Activated naive CD4-positive, alpha-beta T cell treated with anti-CD3 and anti-CD28 coated beads, Interleukin-2, amount 50 U/mL, for 72 hours (primary cell): ENCODE measurements around the gene ZKSCAN2. TPM values are rescaled to one million over a fixed set of nuclear protein-coding genes. Genes with fewer than 3 reads are reported as not detected.

ENCODE experiments used
- ATAC-seq, 2 donors: fragments of 150-1000 bp; cut with Tn5 transposase; 2 replicates each; pipeline ENCODE4 v1.10.0; 2021; ENCODE audit warnings: mild to moderate bottlenecking in 2 of 2, moderate library complexity in 2 of 2
- DNase-seq, 2 donors: peaks; one replicate each; pipeline ENCODE4 v3.0.0; 2021 to 2022; ENCODE audit warnings: low spot score in 2 of 2
- H3K27ac Mint-ChIP-seq, 2 donors: one replicate each; pipeline ENCODE4 v1.8.0; 2022; ENCODE audit warnings: mild to moderate bottlenecking in 2 of 2, mixed read lengths in 2 of 2
- H3K36me3 Mint-ChIP-seq, 2 donors: one replicate each; pipeline ENCODE4 v1.8.0; 2022; ENCODE audit warnings: mixed read lengths in 2 of 2
- H3K9me3 Mint-ChIP-seq, 2 donors: one replicate each; pipeline ENCODE4 v1.8.0; 2022; ENCODE audit warnings: mixed read lengths in 2 of 2
- total RNA-seq, 2 donors: library from RNA; stranded (reverse); gene quantifications; one replicate each; pipeline ENCODE4 v1.2.3, GENCODE V29; 2022

The ZKSCAN2 gene
- 1 to 10 TPM; 3.3 to 5.6 TPM for total RNA-seq

DNA sequence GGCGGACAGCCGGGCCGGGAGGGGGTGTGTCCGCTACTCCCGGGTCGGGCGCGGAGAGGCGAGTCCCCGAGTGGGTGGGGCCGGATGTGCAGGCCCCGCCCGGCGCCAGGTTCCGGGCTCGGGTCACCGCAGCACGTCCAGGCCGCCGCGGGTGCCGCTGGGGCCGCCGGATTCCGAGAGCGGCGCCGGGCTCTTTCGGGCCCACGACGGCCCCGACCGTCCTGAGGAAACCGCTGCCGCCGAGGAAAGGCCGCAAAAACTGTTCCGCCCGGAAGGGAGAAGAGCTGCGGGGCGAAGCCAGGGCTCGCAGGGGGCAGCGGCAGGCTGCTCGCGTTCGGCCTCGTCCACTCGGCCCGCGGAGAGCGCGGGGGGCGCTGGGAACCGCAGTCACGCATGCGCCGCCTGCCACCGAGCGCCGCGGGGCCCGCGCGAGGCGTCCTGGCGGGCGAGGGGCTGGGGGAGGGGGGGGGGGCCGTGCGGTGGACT is at the start of gene ZKSCAN2:
TSS of gene ZKSCAN2 (minus strand) at position 376 of the 486 bp plus-strand sequence. CDS start 718 bp downstream, outside the sequence.
- Mint-ChIP-seq H3K9me3 (no peaks in the 10 kb centered on the region), H3K36me3 (peaks cover 25% of the 10 kb centered on the region in 2 donors), H3K27ac (peak within 1 kb of the TSS; percentile 95 to 98)
- peak; percentile 84 to 88 for ATAC-seq
- DNase-seq = peak; percentile 87 to 91

- Mint-ChIP-seq H3K27ac (no peak overlapping the region), H3K9me3 (no peaks in the 10 kb centered on the region), H3K36me3 (no peaks in the 10 kb centered on the region)
- ATAC-seq (no peak), DNase-seq (no peak)
Observed at GRCh38 chr16:25299792-25300590, 42.3 kb upstream of the ZKSCAN2 start.

DNA sequence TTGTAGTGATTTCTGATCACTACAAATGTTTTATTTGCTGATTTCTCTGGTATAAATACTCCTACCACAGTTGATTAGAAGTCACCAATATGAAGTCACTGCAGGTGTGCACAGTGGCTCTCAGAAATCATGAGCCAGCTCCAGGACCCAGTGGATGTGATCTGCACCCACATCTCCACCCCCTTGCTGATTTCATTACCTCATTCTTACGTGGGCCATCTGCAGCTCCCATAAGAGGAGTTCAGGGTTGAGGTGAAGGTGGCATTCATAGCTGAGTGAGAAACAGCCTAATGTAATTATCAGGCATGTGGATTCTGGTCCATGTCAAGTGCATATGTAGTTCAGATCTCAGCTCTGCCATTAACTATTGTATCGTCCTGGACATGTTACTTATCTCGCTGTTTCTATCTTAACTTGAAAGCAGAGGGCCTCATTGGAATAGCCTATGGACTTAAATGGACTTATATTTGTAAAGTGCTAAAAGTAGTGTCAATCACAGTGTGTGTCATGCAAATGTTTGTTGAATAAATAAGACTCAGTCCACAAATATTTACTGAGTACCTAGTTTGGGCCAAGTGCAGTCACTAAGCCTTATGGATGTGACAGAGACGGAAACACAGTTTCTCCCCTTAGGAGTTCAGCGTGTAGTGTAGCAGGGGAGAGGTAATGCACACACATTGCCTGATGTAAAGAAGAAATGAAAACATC is 40.7 kb upstream of the ZKSCAN2 start:
- no peaks in the 10 kb centered on the region for H3K9me3 Mint-ChIP-seq
- DNase-seq (no peak), ATAC-seq (no peak)
- H3K36me3 Mint-ChIP-seq = no peaks in the 10 kb centered on the region
- H3K27ac Mint-ChIP-seq = no peak overlapping the region

- ATAC-seq (no peak), DNase-seq (no peak)
- no peaks in the 10 kb centered on the region for H3K9me3 Mint-ChIP-seq
- no peaks in the 10 kb centered on the region for H3K36me3 Mint-ChIP-seq
- no peak overlapping the region for H3K27ac Mint-ChIP-seq
Observed at GRCh38 chr16:25297151-25297787, 39.6 kb upstream of the ZKSCAN2 start.

DNA sequence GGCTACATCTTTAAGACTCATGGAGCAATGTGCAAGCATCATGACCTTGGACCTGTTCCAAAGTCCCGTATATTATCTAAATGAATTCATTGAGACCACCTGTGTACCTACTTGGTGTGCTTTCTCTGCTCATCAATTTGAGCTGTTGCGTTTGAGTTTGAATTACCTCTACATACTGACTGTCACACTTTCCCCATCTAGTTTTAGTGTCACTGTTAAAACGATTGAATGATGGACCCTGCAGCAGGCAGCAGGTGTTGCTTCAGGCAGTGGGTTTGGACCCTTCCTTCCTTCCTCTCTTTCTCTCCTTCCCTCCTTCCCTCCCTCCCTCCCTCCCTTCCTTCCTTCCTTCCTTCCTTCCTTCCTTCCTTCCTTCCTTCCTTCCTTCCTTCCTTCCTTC is 33.9 kb upstream of the ZKSCAN2 start:
- DNase-seq (no peak), ATAC-seq (no peak)
- Mint-ChIP-seq H3K36me3 (no peaks in the 10 kb centered on the region), H3K9me3 (no peaks in the 10 kb centered on the region), H3K27ac (no peak overlapping the region)

DNA sequence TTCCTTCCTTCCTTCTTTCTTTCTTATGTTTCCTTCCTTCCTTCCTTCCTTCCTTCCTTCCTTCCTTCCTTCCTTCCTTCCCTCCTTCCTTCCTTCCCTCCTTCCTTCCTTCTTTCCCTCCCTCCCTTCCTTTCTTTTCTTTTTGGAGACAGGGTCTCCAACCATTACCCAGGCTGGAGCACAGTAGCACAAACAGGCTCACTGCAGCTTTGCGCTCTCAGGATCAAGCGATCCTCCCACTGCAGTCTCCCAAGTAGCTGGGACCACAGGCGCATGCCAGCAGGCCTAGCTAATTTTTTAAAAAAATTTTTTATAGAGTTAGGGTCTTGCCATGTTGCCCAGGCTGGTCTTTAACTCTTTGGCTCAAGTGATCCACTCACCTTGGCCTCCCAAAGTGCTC is 31.8 kb upstream of the ZKSCAN2 start:
- no peak for ATAC-seq
- H3K27ac Mint-ChIP-seq = no peak overlapping the region
- no peak for DNase-seq
- peaks cover 0 to 4% of the 10 kb centered on the region in 2 donors for H3K9me3 Mint-ChIP-seq
- peaks cover 0 to 4% of the 10 kb centered on the region in 2 donors for H3K36me3 Mint-ChIP-seq

DNA sequence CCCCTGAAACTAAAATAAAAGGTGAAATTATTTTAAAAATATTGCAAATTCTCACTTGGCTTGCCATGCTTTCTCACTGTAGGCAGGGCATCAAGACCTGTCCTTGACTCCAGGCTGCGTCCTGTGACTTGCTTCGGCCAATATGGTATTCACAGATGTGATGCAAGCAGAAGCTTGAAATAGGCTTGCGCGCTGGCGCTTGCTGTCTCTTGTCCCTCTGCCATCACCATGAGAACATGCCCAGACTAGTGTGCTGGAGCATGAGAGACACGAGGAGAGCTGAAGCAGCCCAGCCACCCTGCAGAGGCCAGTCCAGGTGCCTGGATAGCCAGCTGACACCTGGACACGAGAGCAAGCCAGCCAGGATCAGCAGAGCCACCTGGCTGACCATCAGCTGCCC is 21.8 kb upstream of the ZKSCAN2 start:
- no peaks in the 10 kb centered on the region for H3K9me3 Mint-ChIP-seq
- peaks cover 0 to 7% of the 10 kb centered on the region in 2 donors for H3K36me3 Mint-ChIP-seq
- no peak for ATAC-seq
- no peak for DNase-seq
- no peak overlapping the region for H3K27ac Mint-ChIP-seq

GRCh38 chr16:25271421-25271820 is 13.8 kb upstream of the ZKSCAN2 start:
- Mint-ChIP-seq H3K27ac (no peak overlapping the region), H3K9me3 (peaks cover 0 to 4% of the 10 kb centered on the region in 2 donors), H3K36me3 (peaks cover 0 to 11% of the 10 kb centered on the region in 2 donors)
- DNase-seq (no peak), ATAC-seq (no peak)

- Mint-ChIP-seq H3K36me3 (peaks cover 6 to 20% of the 10 kb centered on the region in 2 donors), H3K9me3 (peaks cover 0 to 4% of the 10 kb centered on the region in 2 donors), H3K27ac (no peak overlapping the region)
- no peak for ATAC-seq
- no peak for DNase-seq
Observed at GRCh38 chr16:25270577-25270976, 12.9 kb upstream of the ZKSCAN2 start.

GRCh38 chr16:25269879-25270278 is 12.2 kb upstream of the ZKSCAN2 start:
- H3K27ac Mint-ChIP-seq = peak overlapping the region in 1 of 2 donors; percentile 59
- ATAC-seq = no peak

DNA sequence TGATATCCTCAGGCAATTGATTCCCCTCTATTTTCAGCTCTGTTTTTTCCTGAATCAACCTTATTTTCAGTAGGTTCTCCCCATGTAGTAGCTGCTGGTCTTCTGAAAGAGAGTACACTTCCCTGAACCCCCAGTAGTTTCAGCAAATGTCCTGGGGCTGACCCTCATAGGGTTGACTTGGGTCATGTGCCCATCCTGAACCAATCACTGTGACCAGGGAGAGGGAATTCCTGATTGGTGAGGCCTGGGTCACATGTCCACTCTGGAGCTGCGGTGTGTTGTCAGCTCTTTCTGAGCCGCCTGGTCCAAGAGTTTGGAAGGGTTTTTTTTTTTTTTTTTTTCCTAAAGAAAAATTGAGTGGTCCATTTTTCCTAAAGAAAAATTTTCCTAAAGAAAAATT is 8.3 kb upstream of the ZKSCAN2 start:
- no peak for DNase-seq
- H3K9me3 Mint-ChIP-seq = no peaks in the 10 kb centered on the region
- peaks cover 10 to 39% of the 10 kb centered on the region in 2 donors for H3K36me3 Mint-ChIP-seq
- H3K27ac Mint-ChIP-seq = no peak overlapping the region
- no peak for ATAC-seq

More at GRCh38 chr16:25269879-25270278, 12.2 kb upstream of the ZKSCAN2 start:
- no peak for DNase-seq
- H3K9me3 Mint-ChIP-seq = peaks cover 0 to 4% of the 10 kb centered on the region in 2 donors
- H3K36me3 Mint-ChIP-seq = peaks cover 10 to 26% of the 10 kb centered on the region in 2 donors

GRCh38 chr16:25264597-25264996 is 7.0 kb upstream of the ZKSCAN2 start:
- DNase-seq (no peak), ATAC-seq (no peak)
- no peak overlapping the region for H3K27ac Mint-ChIP-seq
- H3K36me3 Mint-ChIP-seq = peaks cover 11 to 46% of the 10 kb centered on the region in 2 donors
- no peaks in the 10 kb centered on the region for H3K9me3 Mint-ChIP-seq

GRCh38 chr16:25260416-25260815 is 2.8 kb upstream of the ZKSCAN2 start:
- DNase-seq (no peak), ATAC-seq (no peak)
- Mint-ChIP-seq H3K36me3 (peaks cover 27 to 47% of the 10 kb centered on the region in 2 donors), H3K9me3 (no peaks in the 10 kb centered on the region), H3K27ac (peak overlapping the region; percentile 25 to 26)

DNA sequence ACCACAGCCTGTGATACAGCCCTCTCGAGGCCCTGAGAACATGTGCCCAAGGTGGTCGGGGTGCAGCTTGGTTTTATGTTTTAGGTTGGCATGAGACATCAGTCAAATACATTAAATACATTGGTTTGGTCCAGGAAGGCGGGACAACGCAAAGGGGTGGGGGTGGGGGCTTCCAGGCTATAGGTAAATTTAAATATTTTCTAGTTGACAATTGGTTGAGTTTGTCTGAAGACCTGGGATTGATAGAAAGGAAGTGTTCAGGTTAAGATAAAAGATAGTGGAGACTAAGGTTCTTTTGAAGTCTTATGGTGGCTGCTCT is 1.2 kb upstream of the ZKSCAN2 start:
- ATAC-seq (no peak), DNase-seq (peak in 1 of 2 donors; percentile 19)
- peak overlapping the region; percentile 95 to 98 for H3K27ac Mint-ChIP-seq
- no peaks in the 10 kb centered on the region for H3K9me3 Mint-ChIP-seq
- H3K36me3 Mint-ChIP-seq = peaks cover 25 to 35% of the 10 kb centered on the region in 2 donors

GRCh38 chr16:25257956-25258860 is 563 bp upstream of the ZKSCAN2 start:
- ATAC-seq = peak; percentile 63 to 65
- peaks cover 25 to 31% of the 10 kb centered on the region in 2 donors for H3K36me3 Mint-ChIP-seq

More at GRCh38 chr16:25257956-25258860, 563 bp upstream of the ZKSCAN2 start:
- Mint-ChIP-seq H3K9me3 (no peaks in the 10 kb centered on the region), H3K27ac (peak overlapping the region; percentile 95 to 98)
- DNase-seq = peak; percentile 76 to 82
